SK-N-SH (cell line): ENCODE data around the gene KLF3. TPM values are rescaled to one million over a fixed set of nuclear protein-coding genes. Genes with fewer than 3 reads are reported as not detected.

Experiments used
- CTCF ChIA-PET: fragments of 300-600, 350-600 bp; formaldehyde crosslinking; extraction: SDS; loops from one replicate; lab custom pipeline; 2021; lab: Yijun Ruan, JAX
- POLR2A ChIA-PET: fragments of 350-600 bp; sonication (Branson Sonifier 250); formaldehyde crosslinking; extraction: SDS; loops from one replicate; lab custom pipeline; 2020; ENCODE audit warnings: antibody characterized with exemption, inconsistent platforms; lab: Yijun Ruan, JAX
- DNase-seq: peaks from one replicate; pipeline ENCODE4 v3.0.0; 2012
- H2AFZ ChIP-seq: fragments of 200-600 bp; sonication (generic); 2 replicates; pipeline ENCODE4 v1.8.1; 2016; ENCODE audit warnings: antibody characterized with exemption, mild to moderate bottlenecking, low read depth
- H3F3A ChIP-seq: fragments of 200-600 bp; sonication (generic); replicated peaks from 2 replicates; pipeline ENCODE3; 2016; ENCODE audit warnings: antibody characterized with exemption, mild to moderate bottlenecking; ENCODE audit not compliant: insufficient read depth
- H3K27ac ChIP-seq, 2 experiments: fragments of 200-500 bp in 1 of 2; fragments of 200-600 bp in 1 of 2; sonication (Bioruptor generic) in 1 of 2; sonication (generic), shearing (Covaris generic) in 1 of 2; 2 replicates each; pipeline versions ENCODE4 v1.5.1 to v1.6.1; 2014 to 2016; ENCODE audit warnings: low read depth in 2 of 2, inconsistent platforms in 1 of 2, low read length in 1 of 2, mild to moderate bottlenecking in 1 of 2, mixed read lengths in 1 of 2
- H3K27me3 ChIP-seq: fragments of 200-600 bp; sonication (generic), shearing (Covaris generic); 2 replicates; pipeline ENCODE4 v1.6.1; 2016; ENCODE audit warnings: mixed run types; ENCODE audit not compliant: insufficient read depth
- H3K36me3 ChIP-seq, 2 experiments: fragments of 200-500 bp in 1 of 2; fragments of 200-600 bp in 1 of 2; sonication (Bioruptor generic) in 1 of 2; sonication (generic) in 1 of 2; replicated peaks in 1 of 2; 2 replicates each; pipeline versions ENCODE3 to v1.5.1; 2014 to 2016; ENCODE audit warnings: low read length in 1 of 2, mild to moderate bottlenecking in 1 of 2; ENCODE audit not compliant: insufficient read depth in 2 of 2, control insufficient read depth in 1 of 2
- H3K4me1 ChIP-seq, 2 experiments: fragments of 200-500 bp in 1 of 2; fragments of 200-600 bp in 1 of 2; sonication (Bioruptor generic) in 1 of 2; sonication (generic), shearing (Covaris generic) in 1 of 2; 2 replicates each; pipeline versions ENCODE4 v1.5.1 to v1.6.1; 2014 to 2016; ENCODE audit warnings: low read depth in 1 of 2, low read length in 1 of 2, mixed run types in 1 of 2; ENCODE audit not compliant: insufficient read depth in 2 of 2, control insufficient read depth in 1 of 2
- H3K4me2 ChIP-seq: fragments of 200-600 bp; sonication (generic), shearing (Covaris generic); 2 replicates; pipeline ENCODE4 v1.6.1; 2017; ENCODE audit warnings: mixed run types
- H3K4me3 ChIP-seq, 2 experiments: fragments of 200-500 bp in 1 of 2; fragments of 200-600 bp in 1 of 2; sonication (Bioruptor generic) in 1 of 2; sonication (generic), shearing (Covaris generic) in 1 of 2; 2 replicates each; pipeline versions ENCODE4 v1.5.1 to v1.8.1; 2014 to 2016; ENCODE audit warnings: low read depth in 2 of 2, inconsistent platforms in 1 of 2, low read length in 1 of 2, mild to moderate bottlenecking in 1 of 2, mixed read lengths in 1 of 2, moderate library complexity in 1 of 2
- H3K79me2 ChIP-seq: fragments of 200-600 bp; sonication (generic); 2 replicates; pipeline ENCODE4 v1.8.1; 2017; ENCODE audit warnings: mild to moderate bottlenecking; ENCODE audit not compliant: insufficient read depth
- H3K9ac ChIP-seq: fragments of 200-600 bp; sonication (generic); 2 replicates; pipeline ENCODE4 v1.6.1; 2017; ENCODE audit warnings: mixed run types
- H3K9me2 ChIP-seq: fragments of 200-600 bp; sonication (generic); 2 replicates; pipeline ENCODE4 v1.6.1; 2017; ENCODE audit warnings: mixed run types
- H3K9me3 ChIP-seq: fragments of 200-600 bp; sonication (generic); 2 replicates; pipeline ENCODE4 v1.6.1; 2017; ENCODE audit warnings: mixed run types, mild to moderate bottlenecking, moderate library complexity
- H4K20me1 ChIP-seq: fragments of 200-600 bp; sonication (generic); 2 replicates; pipeline ENCODE4 v1.6.1; 2017; ENCODE audit warnings: mild to moderate bottlenecking, mixed run types; ENCODE audit not compliant: insufficient read depth
- CHD2 ChIP-seq: fragments of 150-350 bp; IDR thresholded peaks from 2 replicates; pipeline ENCODE4 v1.6.1; 2018; ENCODE audit warnings: low read length; ENCODE audit not compliant: partially characterized antibody
- ELF1 ChIP-seq: IDR thresholded peaks from 2 replicates; pipeline ENCODE4 v1.4.0; 2012
- EP300 ChIP-seq, 2 experiments: IDR thresholded peaks; 2 replicates each; pipeline versions ENCODE4 v1.4.0 to v1.6.1; 2012; ENCODE audit warnings: borderline replicate concordance in 1 of 2, low read depth in 1 of 2, low read length in 1 of 2
- EZH2phosphoT487 ChIP-seq: fragments of 200-600 bp; sonication (generic); IDR thresholded peaks from 2 replicates; pipeline ENCODE4 v1.6.1; 2017; ENCODE audit warnings: low read depth, mixed run types, mild to moderate bottlenecking, antibody characterized with exemption, moderate library complexity, borderline replicate concordance
- FOXM1 ChIP-seq: IDR thresholded peaks from 2 replicates; pipeline ENCODE4 v1.4.0; 2012; ENCODE audit warnings: low read depth, mild to moderate bottlenecking
- NRF1 ChIP-seq: IDR thresholded peaks from 2 replicates; pipeline ENCODE4 v1.6.1; 2012; ENCODE audit warnings: low read depth, mild to moderate bottlenecking, low read length
- POLR2AphosphoS5 ChIP-seq: IDR thresholded peaks from 2 replicates; pipeline ENCODE4 v1.6.1; 2012; ENCODE audit warnings: low read depth, low read length
- RAD21 ChIP-seq: IDR thresholded peaks from 2 replicates; pipeline ENCODE4 v1.6.1; 2012; ENCODE audit warnings: mild to moderate bottlenecking, low read length
- RCOR1 ChIP-seq: fragments of 150-350 bp; IDR thresholded peaks from 2 replicates; pipeline ENCODE4 v1.6.1; 2017; ENCODE audit warnings: antibody characterized with exemption, low read length
- RXRA ChIP-seq: IDR thresholded peaks from 2 replicates; pipeline ENCODE4 v1.4.0; 2012; ENCODE audit warnings: low read depth, mild to moderate bottlenecking, borderline replicate concordance
- TCF12 ChIP-seq: IDR thresholded peaks from 2 replicates; pipeline ENCODE4 v1.4.0; 2012
- TEAD4 ChIP-seq: IDR thresholded peaks from 2 replicates; pipeline ENCODE4 v1.4.0; 2012; ENCODE audit warnings: mild to moderate bottlenecking, borderline replicate concordance; ENCODE audit not compliant: insufficient read depth
- WGBS: methylation state at CpG from one replicate; pipeline ENCODE4 v1.1.6; 2017; ENCODE audit warnings: low lambda C conversion rate; 5-methylcytosine and 5-hydroxymethylcytosine counted together
- polyA plus RNA-seq, 3 experiments: library from polyadenylated mRNA; depleted of rRNA; stranded (reverse); fragments of >200 nt; gene quantifications; 2 replicates each; pipeline ENCODE4 v1.2.3, GENCODE V29; 2012
- TF ChIP-seq, protein P1 (sequence below): IDR thresholded peaks from 2 replicates; pipeline ENCODE4 v1.4.0; 2012; ENCODE audit warnings: low read depth, borderline replicate concordance

Gene KLF3
- polyA plus RNA-seq, 1 of the 3 experiments (the other 2 are of a cell fraction) = 8.2 TPM

DNA sequence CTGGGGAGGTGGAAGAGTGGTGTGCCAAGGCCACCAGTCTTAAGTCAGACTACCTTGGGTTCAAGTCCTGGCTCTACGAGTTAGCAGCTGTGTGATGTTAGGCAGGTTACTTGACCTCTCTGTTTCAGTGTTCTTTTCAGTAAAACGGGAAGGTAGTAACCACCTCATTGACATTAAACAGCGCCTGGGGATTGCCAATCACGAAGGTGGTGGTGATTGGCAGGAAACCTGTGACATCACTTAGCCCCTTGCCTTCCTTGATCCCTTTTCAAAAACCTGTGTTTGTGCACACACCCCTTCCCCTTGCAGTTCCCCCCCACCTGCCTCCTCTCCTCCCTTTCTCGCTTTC lies 7.6 kb downstream of the KLF3 start:
- ChIA-PET CTCF (interaction anchor here (1.5 to 1.7 kb wide), 3 partner anchors 58 to 492 kb away, joined by 5 to 10 read pairs (median 7); no protein-coding TSS in a partner anchor), POLR2A (no interaction called here)
- DNase-seq = no peak
- WGBS = 96% methylated on average over 5 of the region's 5 CpGs
- Histone ChIP-seq H3K4me1 (peaks cover 72 to 74% of the 10 kb centered on the region in 2 experiments), H3K9me3 (no peaks in the 10 kb centered on the region), H2AFZ (no peak overlapping the region), H3F3A (peaks cover 10% of the 10 kb centered on the region), H3K27ac (peak overlapping the region in 1 of 2 experiments; percentile 85; a peak in 1 of 4 replicates), H3K27me3 (no peaks in the 10 kb centered on the region), H4K20me1 (peaks cover 72% of the 10 kb centered on the region), H3K9ac (no peak overlapping the region), H3K36me3 (no peaks in the 10 kb centered on the region), H3K9me2 (no peaks in the 10 kb centered on the region), H3K4me2 (no peak overlapping the region), H3K4me3 (no peak overlapping the region), H3K79me2 (peaks cover 100% of the 10 kb centered on the region)
- TF ChIP-seq RAD21 = no peak
- TF ChIP-seq, protein P1, sequence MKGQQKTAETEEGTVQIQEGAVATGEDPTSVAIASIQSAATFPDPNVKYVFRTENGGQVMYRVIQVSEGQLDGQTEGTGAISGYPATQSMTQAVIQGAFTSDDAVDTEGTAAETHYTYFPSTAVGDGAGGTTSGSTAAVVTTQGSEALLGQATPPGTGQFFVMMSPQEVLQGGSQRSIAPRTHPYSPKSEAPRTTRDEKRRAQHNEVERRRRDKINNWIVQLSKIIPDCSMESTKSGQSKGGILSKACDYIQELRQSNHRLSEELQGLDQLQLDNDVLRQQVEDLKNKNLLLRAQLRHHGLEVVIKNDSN = no peak

DNA sequence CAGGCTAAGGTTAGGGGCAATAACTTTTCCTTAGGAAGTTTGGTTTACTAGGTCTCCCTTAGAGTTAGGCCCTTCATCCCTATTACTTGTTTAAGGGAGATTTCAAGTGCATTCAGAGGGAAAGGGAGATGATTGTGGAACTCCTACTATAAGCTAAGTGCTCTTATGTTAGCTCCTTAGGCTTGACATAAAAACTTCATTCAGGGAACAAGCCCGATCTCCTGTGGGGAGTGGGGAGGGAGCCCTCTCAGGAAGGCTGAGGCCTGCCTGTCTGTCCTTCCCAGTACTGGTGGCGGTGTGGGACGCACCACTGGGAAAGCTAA lies 8.0 kb downstream of the KLF3 start:
- WGBS = 100% methylated on average over 3 of the region's 3 CpGs

More for the DNA sequence above, 8.0 kb downstream of the KLF3 start:
- no peaks in the 10 kb centered on the region for H3K9me2 ChIP-seq
- H2AFZ ChIP-seq = no peak overlapping the region
- H3K9ac ChIP-seq = no peak overlapping the region
- H3K27ac ChIP-seq = peak overlapping the region in 1 of 2 experiments; percentile 85; a peak in 2 of 4 replicates
- H3K4me1 ChIP-seq = peaks cover 72 to 73% of the 10 kb centered on the region in 2 experiments
- CTCF ChIA-PET = interaction anchor here (1.0 to 1.7 kb wide), 4 partner anchors 58 to 492 kb away, joined by 4 to 10 read pairs (median 6); no protein-coding TSS in a partner anchor
- no peak for TF ChIP-seq EZH2phosphoT487
- TF ChIP-seq NRF1 = no peak
- no peak for TF ChIP-seq TCF12
- TF ChIP-seq, protein P1 = no peak
- TF ChIP-seq CHD2 = no peak
- no peak for TF ChIP-seq RCOR1
- no peak for TF ChIP-seq POLR2AphosphoS5
- no peak for TF ChIP-seq RAD21
- no peak for TF ChIP-seq FOXM1
- no peak for TF ChIP-seq RXRA
- no peak for TF ChIP-seq TEAD4
- TF ChIP-seq EP300 (IDR thresholded peaks at IDR 0.05; ENCODE audit: borderline replicate concordance in 1 of 2, low read depth in 1 of 2, low read length in 1 of 2) = no peak
- TF ChIP-seq ELF1 = no peak
- no peaks in the 10 kb centered on the region for H3K9me3 ChIP-seq
- H4K20me1 ChIP-seq = peaks cover 76% of the 10 kb centered on the region
- H3K27me3 ChIP-seq = no peaks in the 10 kb centered on the region
- H3K4me3 ChIP-seq = no peak overlapping the region
- peaks cover 6% of the 10 kb centered on the region for H3F3A ChIP-seq
- H3K79me2 ChIP-seq = peaks cover 100% of the 10 kb centered on the region
- no peak overlapping the region for H3K4me2 ChIP-seq
- POLR2A ChIA-PET = no interaction called here
- no peak for DNase-seq
- no peaks in the 10 kb centered on the region for H3K36me3 ChIP-seq
